GM12891 (cell line): ENCODE results near the gene CMBL.
"Not testable (repeated sequence)": the region's sequence is repeated elsewhere in the genome, so short reads cannot be mapped to it uniquely, and the experiment has no call there.

Experiments used
- DNase-seq: peaks from one replicate; pipeline ENCODE4 v3.0.0; 2011; ENCODE audit warnings: low spot score; ENCODE audit not compliant: insufficient read length
- FAIRE-seq: peaks from 2 replicates; lab custom pipeline; 2011; peaks lifted over from hg19 to GRCh38; lab: Jason Lieb, UNC
- PAX5 ChIP-seq: IDR thresholded peaks from 2 replicates; pipeline ENCODE4 v1.6.1; 2011; ENCODE audit warnings: low read length, moderate library complexity, mild to moderate bottlenecking; ENCODE audit not compliant: insufficient read depth, severe bottlenecking
- POLR2A ChIP-seq: IDR thresholded peaks from 2 replicates; pipeline ENCODE4 v1.6.1; 2011; ENCODE audit warnings: low read depth, low read length, control low read depth
- POLR2AphosphoS5 ChIP-seq: IDR thresholded peaks from 2 replicates; pipeline ENCODE4 v1.6.1; 2011; ENCODE audit warnings: low read depth, low read length, control low read depth
- POU2F2 ChIP-seq: IDR thresholded peaks from 2 replicates; pipeline ENCODE4 v1.6.1; 2011; ENCODE audit warnings: low read depth, mild to moderate bottlenecking, control low read depth, low read length, moderate library complexity
- SPI1 ChIP-seq: IDR thresholded peaks from 2 replicates; pipeline ENCODE4 v1.6.1; 2011; ENCODE audit warnings: low read depth, low read length, control low read depth
- TAF1 ChIP-seq: IDR thresholded peaks from 2 replicates; pipeline ENCODE4 v1.6.1; 2011; ENCODE audit warnings: low read depth, low read length, control low read depth

The CMBL gene

DNA sequence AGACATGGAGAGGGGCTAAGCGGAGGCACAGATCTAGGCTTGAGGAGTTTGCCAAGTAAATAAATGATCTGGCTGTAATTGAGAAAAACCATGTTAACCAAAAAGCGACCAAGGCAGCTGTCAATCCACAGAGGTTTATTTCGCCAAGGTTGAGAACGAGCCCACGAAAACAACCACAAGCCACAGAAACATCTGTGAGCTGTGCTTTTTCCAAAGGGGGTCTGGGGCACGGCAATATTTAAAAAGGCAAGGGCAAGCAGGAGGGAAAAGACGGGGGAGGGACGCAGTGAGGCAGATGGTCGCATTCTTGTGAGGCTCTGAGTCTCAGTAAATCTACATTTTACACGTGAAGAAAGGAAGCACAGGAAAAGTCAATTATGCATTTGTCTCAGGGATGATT is 32.2 kb downstream of the CMBL start:
- DNase-seq (no peak), FAIRE-seq (no peak)
- TF ChIP-seq SPI1 (no peak), POLR2AphosphoS5 (no peak), PAX5 (no peak), TAF1 (no peak), POU2F2 (no peak), POLR2A (no peak)

DNA sequence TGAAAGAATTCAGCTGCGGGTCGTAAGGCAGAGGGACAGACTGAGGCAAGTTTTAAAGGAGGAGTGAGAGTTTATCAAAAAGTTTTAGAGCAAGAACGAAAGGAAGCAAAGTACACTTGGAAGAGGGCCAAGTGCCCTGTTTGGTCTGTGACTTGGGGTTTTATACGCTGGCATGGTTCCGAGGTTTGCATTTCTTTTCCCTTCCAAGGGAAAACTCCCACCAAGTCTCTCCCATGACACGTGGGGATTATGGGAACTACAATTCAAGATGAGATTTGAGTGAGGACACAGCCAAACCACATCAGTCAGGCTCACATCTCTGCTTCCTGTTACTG is 34.9 kb downstream of the CMBL start:
- not testable (repeated sequence) for FAIRE-seq, DNase-seq

DNA sequence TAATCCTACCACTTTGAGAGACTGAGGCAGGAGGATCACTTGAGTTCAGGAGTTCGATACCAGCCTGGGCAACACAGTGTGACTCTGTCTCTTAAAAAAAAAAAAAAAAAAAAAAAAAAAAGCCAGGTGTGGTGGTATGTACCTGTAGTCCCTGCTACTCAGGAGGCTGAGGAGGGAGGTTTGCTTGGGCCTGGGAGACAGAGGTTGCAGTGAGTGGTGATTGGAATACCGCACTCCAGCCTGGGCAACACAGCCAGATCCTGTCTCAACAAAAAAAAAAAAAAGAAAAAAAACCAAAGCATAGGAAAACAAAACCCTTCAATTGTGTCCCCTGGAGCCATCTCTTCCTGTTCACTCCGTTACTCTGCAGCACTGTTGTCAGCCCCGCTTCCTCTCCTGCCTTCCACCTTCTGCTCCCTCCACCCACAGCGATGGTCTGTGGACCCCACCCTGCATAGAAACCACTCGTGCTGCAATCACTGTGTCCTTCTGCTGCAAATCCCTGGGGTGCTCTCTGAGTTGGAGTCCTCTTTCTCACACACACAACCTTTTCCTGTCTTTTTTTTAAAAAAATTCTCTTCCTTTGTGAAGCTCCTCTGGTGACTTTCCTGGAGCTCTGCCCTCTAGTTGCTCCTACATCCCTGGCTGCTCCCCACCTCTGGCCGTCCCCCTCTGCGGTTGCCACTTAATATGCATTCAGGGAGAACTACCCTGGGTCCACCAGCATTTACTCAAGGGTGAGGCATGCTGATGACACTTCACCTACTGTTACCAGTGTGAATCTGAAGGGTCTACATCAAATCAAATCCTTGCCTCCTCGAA is 35.4 kb downstream of the CMBL start:
- TF ChIP-seq POLR2AphosphoS5 = no peak
- no peak for TF ChIP-seq POLR2A
- no peak for TF ChIP-seq POU2F2
- TF ChIP-seq PAX5 = no peak
- no peak for TF ChIP-seq SPI1
- TF ChIP-seq TAF1 = no peak
- FAIRE-seq = no peak
- DNase-seq = no peak

DNA sequence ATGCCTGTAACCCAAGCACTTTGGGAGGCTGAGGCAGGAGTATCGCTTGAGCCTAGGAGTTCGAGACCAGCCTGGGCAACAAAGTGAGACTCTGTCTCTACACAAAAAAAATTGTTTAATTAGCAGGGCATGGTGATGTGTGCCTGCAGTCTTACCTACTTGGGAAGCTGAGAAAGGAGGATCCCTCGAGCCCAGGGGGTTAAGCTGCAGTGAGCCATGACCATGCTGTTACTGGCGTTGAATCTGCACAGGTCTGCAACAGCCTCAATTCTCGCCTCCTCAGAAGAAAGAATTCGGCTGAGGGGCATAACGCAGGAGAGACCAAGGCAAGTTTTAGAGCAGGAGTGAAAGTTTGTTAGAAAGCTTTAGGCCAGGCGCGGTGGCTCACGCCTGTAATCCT is 39.6 kb downstream of the CMBL start:
- TF ChIP-seq PAX5 (no peak), TAF1 (no peak)
- FAIRE-seq (no peak), DNase-seq (no peak)

DNA sequence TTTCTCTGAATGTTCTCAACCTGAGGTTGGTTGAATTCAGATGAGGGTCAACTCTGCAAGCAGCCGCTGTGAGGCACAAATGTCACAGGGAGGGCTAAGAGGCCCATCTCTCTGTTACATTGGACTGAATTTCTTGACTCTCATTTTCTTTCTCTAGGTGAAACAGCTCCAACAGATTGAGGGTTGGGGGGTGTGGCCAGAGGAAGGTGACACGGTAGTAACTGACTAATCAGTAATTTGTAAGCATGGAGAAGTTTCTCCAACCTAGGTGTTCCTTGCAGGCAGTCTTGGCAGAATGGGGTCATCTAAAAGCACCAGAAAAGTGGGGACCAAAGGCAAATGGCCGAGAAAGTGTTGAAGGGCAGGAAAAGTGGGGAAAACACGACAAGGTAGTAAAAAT is 40.9 kb downstream of the CMBL start:
- FAIRE-seq = no peak
- TF ChIP-seq SPI1 = no peak
- no peak for TF ChIP-seq POU2F2
- no peak for TF ChIP-seq POLR2AphosphoS5
- no peak for TF ChIP-seq PAX5
- TF ChIP-seq POLR2A = no peak
- no peak for TF ChIP-seq TAF1
- DNase-seq = no peak

DNA sequence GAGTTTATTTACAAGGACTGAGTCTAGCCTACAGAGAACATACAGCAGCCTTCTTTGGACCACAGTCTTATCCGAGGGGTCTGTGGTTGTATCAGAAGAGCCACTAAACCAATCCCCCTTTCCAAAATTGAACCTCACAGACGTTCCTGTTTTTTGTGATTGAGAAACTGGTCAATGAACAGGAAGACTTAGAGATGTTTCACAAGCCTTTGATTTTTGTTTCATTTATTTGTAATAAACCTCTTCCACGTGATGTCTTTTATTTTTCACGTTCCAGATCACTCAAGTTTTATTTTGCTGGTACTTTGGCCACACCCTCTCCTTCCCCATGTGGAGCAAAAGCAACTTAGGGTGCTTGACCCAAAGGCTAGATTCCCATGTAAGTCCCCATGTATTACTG is 41.6 kb downstream of the CMBL start:
- DNase-seq (no peak), FAIRE-seq (no peak)
- TF ChIP-seq TAF1 = no peak
- no peak for TF ChIP-seq POU2F2
- no peak; the same call in 1 of the 2 replicates for TF ChIP-seq POLR2A

DNA sequence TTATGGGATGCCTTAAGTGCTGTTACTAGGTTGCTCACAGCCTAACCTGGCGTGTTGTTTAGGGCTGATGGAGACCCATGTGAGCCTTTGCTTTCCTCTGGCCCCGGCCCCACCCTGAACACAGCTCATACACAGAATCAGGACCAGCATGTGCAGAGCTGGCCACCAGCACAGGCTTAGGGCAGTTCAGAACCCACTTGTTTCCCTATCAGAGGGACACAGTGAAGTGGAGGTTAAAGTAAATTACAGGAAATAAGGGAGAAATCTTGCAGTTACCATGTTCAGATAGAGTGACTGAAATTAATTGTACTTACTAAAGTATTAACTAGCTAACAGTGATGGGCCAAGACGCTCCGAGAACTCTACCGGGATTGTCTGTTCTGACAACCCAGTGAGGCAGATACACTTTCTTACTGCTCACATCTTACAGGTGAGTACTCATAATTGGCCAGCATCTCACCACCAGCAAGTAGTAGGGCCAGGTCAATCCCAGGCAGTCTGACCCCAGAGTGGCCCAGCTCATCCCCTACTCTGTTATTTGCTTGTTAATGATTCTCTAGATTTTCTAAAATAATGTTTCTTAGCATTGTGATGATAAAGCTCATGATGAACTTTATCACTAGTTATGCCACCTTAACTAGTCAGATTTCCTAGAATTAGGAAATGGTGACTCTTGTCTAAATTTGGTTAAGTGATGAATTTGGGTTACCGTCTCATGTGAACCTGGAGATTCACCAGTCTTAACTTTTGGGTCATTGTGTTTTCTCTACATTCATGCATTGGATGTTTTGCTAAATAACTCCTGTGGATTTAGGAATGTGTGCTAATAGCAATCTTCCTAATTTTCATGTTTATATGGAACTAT is 42.2 kb downstream of the CMBL start:
- no peak for FAIRE-seq
- no peak for DNase-seq
- TF ChIP-seq PAX5 (no peak), SPI1 (no peak), POU2F2 (peak; percentile 64; the same call in 1 of the 2 replicates), POLR2AphosphoS5 (peak; percentile 67), TAF1 (no peak), POLR2A (peak; percentile 75)

DNA sequence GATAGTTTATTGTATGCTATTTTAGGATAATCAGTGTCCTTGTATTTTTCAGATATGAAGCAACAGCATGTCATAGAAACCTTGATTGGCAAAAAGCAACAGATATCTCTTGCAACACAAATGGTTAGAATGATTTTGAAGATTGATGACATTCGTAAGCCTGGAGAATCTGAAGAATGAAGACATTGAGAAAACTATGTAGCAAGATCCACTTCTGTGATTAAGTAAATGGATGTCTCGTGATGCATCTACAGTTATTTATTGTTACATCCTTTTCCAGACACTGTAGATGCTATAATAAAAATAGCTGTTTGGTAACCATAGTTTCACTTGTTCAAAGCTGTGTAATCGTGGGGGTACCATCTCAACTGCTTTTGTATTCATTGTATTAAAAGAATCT is 43.1 kb downstream of the CMBL start:
- no peak for TF ChIP-seq POLR2AphosphoS5
- TF ChIP-seq POU2F2 = no peak
- TF ChIP-seq SPI1 = no peak
- TF ChIP-seq TAF1 = no peak
- TF ChIP-seq PAX5 = no peak
- no peak for TF ChIP-seq POLR2A
- no peak for FAIRE-seq
- DNase-seq = no peak

DNA sequence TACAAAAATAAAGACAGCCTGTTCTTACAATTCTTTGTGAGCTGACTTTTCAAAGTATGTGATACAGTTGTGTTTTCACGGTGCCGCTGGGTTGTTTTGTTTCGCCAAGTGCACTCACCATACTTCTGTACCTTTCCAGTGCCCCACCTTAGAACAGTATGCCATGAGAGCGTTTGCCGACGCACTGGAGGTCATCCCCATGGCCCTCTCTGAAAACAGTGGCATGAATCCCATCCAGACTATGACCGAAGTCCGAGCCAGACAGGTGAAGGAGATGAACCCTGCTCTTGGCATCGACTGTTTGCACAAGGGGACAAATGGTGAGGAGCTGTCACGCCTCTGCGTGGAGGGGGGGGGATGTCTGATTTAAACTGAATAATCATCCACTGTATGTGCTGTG is 44.7 kb downstream of the CMBL start:
- FAIRE-seq (no peak), DNase-seq (no peak)
- TF ChIP-seq POU2F2 = no peak

DNA sequence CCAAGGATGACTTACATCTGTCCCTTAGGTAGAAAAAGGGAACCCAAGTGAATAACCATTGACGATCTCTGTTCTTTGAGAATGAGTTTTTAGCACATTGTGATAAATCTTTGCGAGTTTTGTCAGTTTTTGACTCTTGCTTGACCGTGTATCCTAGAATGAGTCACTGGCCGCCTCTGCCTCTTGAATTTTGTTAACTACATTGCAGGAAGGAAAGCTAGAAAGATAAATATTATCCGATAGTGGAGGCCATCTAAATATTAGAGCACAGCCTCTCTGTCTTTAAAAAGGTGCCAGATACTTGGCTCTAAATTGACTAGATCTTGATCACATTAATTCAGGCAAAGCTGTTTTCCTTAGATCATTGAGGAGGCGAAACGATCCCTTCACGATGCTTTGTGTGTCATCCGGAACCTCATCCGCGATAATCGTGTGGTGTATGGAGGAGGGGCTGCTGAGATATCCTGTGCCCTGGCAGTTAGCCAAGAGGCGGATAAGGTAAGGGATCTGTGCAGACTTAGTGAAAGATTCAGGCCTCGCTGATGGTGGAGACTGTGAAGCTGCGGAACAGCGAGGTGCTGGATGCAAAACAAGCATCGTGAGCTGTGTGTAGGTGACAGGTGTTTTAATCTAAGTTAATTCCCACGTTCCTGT is 45.5 kb downstream of the CMBL start:
- no peak for TF ChIP-seq PAX5
- TF ChIP-seq POLR2A = no peak
- TF ChIP-seq POLR2AphosphoS5 = no peak
- no peak for TF ChIP-seq TAF1
- no peak for TF ChIP-seq SPI1
- no peak for TF ChIP-seq POU2F2
- FAIRE-seq (no peak), DNase-seq (no peak)
